Measurements from ENCODE around the gene PPEF1. TPM values are rescaled to one million over a fixed set of nuclear protein-coding genes. Genes with fewer than 3 reads are reported as not detected.

PPEF1 gene
- total and polyA plus RNA-seq, 9 of the 15 experiments (the other 6 are each of a cell fraction or from before 2014, with no cell fraction given) = not detected

DNA sequence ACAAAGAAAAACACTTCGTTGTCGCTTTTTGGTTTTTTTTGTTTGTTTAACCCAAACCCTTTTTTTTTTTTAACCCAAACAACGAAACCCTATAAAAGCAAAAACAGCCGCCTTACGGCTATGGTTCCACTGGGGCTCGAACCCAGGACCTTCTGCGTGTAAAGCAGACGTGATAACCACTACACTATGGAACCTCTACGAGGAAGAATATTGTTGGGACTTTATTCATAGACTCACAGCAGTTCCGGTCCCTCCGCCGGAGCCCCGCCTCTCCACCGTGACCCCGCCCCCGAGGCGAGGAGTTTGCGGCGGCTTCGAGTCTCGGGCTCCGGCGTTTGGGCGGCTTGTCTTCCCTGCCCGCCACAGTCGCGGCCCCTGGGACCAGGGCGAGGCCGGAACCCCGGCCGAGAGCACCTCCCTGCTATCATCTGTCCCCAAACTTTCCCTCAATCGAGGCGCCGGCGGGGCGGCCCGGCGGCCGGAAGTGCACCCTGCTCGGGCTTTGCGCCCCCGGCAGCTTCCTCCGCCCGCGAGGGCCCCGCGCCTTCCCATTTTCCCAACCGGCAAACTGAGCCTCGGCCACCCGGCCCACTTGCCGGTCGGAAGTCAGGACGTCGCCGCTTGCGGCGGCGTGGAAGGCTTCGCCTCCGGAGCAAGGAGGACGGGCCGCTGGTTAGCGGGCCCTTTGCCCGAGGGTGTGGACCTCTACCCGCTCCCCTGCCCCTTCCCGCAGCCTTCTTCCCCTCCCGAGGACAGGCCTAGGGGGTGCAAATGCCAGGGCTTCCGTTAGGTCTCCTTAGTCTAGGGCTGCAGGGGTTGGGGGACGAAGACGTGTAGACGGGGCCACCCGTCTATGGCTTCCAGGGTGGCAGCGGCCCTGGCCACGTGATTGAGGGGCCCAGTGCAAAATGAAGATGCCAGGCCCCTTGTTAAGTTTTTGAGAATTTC lies 32.4 kb upstream of the PPEF1 start (continued):
- TF ChIP-seq, protein P1, sequence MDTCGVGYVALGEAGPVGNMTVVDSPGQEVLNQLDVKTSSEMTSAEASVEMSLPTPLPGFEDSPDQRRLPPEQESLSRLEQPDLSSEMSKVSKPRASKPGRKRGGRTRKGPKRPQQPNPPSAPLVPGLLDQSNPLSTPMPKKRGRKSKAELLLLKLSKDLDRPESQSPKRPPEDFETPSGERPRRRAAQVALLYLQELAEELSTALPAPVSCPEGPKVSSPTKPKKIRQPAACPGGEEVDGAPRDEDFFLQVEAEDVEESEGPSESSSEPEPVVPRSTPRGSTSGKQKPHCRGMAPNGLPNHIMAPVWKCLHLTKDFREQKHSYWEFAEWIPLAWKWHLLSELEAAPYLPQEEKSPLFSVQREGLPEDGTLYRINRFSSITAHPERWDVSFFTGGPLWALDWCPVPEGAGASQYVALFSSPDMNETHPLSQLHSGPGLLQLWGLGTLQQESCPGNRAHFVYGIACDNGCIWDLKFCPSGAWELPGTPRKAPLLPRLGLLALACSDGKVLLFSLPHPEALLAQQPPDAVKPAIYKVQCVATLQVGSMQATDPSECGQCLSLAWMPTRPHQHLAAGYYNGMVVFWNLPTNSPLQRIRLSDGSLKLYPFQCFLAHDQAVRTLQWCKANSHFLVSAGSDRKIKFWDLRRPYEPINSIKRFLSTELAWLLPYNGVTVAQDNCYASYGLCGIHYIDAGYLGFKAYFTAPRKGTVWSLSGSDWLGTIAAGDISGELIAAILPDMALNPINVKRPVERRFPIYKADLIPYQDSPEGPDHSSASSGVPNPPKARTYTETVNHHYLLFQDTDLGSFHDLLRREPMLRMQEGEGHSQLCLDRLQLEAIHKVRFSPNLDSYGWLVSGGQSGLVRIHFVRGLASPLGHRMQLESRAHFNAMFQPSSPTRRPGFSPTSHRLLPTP (IDR thresholded peaks at IDR 0.05; ENCODE audit: borderline replicate concordance, extremely low read depth, insufficient read length) = peak; percentile 74
- TF ChIP-seq MCM5 (IDR thresholded peaks at IDR 0.05; ENCODE audit: low read depth) (no peak), TAF15 (IDR thresholded peaks at IDR 0.05; ENCODE audit: low read depth, low read length) (no peak), ZNF668 (CRISPR knock-in tag; IDR thresholded peaks at IDR 0.05) (no peak), SOX6 (IDR thresholded peaks at IDR 0.05) (no peak), ZNF445 (CRISPR knock-in tag; IDR thresholded peaks at IDR 0.05; ENCODE audit: low read depth) (no peak), ZNF354B (CRISPR knock-in tag; IDR thresholded peaks at IDR 0.05) (no peak), BMI1 (IDR thresholded peaks at IDR 0.05; ENCODE audit: low read length) (no peak), ARID1B (IDR thresholded peaks at IDR 0.05) (no peak), POU5F1 (IDR thresholded peaks at IDR 0.05; ENCODE audit: borderline replicate concordance, low read depth, low read length, partially characterized antibody) (no peak), TSC22D4 (tag; IDR thresholded peaks at IDR 0.05) (no peak), BACH1 (tag; IDR thresholded peaks at IDR 0.05) (no peak), TARDBP (IDR thresholded peaks at IDR 0.05) (no peak; the same call in 1 of the 2 replicates), CCAR2 (IDR thresholded peaks at IDR 0.05; ENCODE audit: low read depth, low read length) (no peak)
- TF ChIP-seq, protein P2, sequence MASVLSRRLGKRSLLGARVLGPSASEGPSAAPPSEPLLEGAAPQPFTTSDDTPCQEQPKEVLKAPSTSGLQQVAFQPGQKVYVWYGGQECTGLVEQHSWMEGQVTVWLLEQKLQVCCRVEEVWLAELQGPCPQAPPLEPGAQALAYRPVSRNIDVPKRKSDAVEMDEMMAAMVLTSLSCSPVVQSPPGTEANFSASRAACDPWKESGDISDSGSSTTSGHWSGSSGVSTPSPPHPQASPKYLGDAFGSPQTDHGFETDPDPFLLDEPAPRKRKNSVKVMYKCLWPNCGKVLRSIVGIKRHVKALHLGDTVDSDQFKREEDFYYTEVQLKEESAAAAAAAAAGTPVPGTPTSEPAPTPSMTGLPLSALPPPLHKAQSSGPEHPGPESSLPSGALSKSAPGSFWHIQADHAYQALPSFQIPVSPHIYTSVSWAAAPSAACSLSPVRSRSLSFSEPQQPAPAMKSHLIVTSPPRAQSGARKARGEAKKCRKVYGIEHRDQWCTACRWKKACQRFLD (CRISPR knock-in tag; IDR thresholded peaks at IDR 0.05) = no peak
- TF ChIP-seq, protein P3, sequence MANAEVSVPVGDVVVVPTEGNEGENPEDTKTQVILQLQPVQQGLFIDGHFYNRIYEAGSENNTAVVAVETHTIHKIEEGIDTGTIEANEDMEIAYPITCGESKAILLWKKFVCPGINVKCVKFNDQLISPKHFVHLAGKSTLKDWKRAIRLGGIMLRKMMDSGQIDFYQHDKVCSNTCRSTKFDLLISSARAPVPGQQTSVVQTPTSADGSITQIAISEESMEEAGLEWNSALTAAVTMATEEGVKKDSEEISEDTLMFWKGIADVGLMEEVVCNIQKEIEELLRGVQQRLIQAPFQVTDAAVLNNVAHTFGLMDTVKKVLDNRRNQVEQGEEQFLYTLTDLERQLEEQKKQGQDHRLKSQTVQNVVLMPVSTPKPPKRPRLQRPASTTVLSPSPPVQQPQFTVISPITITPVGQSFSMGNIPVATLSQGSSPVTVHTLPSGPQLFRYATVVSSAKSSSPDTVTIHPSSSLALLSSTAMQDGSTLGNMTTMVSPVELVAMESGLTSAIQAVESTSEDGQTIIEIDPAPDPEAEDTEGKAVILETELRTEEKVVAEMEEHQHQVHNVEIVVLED (CRISPR knock-in tag; IDR thresholded peaks at IDR 0.05) = no peak
- TF ChIP-seq, protein P4, sequence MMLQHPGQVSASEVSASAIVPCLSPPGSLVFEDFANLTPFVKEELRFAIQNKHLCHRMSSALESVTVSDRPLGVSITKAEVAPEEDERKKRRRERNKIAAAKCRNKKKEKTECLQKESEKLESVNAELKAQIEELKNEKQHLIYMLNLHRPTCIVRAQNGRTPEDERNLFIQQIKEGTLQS (IDR thresholded peaks at IDR 0.05) = no peak
- TF ChIP-seq, protein P4 (CRISPR knock-in tag; conservative IDR thresholded peaks at IDR 0.05) = peak; percentile 22; the same call in 1 of the 2 replicates
- TF ChIP-seq, protein P5, sequence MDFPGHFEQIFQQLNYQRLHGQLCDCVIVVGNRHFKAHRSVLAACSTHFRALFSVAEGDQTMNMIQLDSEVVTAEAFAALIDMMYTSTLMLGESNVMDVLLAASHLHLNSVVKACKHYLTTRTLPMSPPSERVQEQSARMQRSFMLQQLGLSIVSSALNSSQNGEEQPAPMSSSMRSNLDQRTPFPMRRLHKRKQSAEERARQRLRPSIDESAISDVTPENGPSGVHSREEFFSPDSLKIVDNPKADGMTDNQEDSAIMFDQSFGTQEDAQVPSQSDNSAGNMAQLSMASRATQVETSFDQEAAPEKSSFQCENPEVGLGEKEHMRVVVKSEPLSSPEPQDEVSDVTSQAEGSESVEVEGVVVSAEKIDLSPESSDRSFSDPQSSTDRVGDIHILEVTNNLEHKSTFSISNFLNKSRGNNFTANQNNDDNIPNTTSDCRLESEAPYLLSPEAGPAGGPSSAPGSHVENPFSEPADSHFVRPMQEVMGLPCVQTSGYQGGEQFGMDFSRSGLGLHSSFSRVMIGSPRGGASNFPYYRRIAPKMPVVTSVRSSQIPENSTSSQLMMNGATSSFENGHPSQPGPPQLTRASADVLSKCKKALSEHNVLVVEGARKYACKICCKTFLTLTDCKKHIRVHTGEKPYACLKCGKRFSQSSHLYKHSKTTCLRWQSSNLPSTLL (IDR thresholded peaks at IDR 0.05) = peak; percentile 25; the same call in 1 of the 2 replicates
